K562 (cell line): ENCODE results near the gene TOR3A. TPM values are rescaled to one million over a fixed set of nuclear protein-coding genes. Genes with fewer than 3 reads are reported as not detected.

Source experiments
- ATAC-seq: fragments of 200-7000 bp; cut with Tn5 transposase; 3 replicates; pipeline ENCODE4 v1.9.1; 2020; ENCODE audit warnings: moderate library complexity
- BruUV-seq: library from RNA; stranded (reverse); fragments of 400-500 nt; replicated peaks from 2 replicates; lab custom pipeline; 2021; lab: Mats Ljungman, UMichigan
- CTCF ChIA-PET: fragments of 300-600 bp; formaldehyde crosslinking; extraction: SDS; loops from one replicate; lab custom pipeline; 2021; ENCODE audit warnings: low intra/inter-chr PET ratio; lab: Yijun Ruan, JAX
- POLR2A ChIA-PET: fragments of 300-600, 350-650 bp; sonication (Branson Sonifier 250); formaldehyde crosslinking; extraction: SDS; loops from one replicate; lab custom pipeline; 2021; ENCODE audit warnings: antibody characterized with exemption, inconsistent platforms; lab: Yijun Ruan, JAX
- DNase-seq, 4 experiments: peaks; one replicate each; pipeline versions ENCODE4 v3.0.0 to v3.0.0-alpha.2; 2011 to 2018; ENCODE audit warnings: low spot score in 3 of 4, mixed read lengths in 3 of 4; ENCODE audit errors: extremely low read depth in 1 of 4
- FAIRE-seq: peaks from 2 replicates; lab custom pipeline; 2011; peaks lifted over from hg19 to GRCh38; lab: Jason Lieb, UNC
- H2AFZ ChIP-seq: 2 replicates; pipeline ENCODE4 v1.6.0; 2011; ENCODE audit warnings: low read depth, low read length, control low read depth, inconsistent platforms
- H3K27ac ChIP-seq: fragments of 200-600 bp; 3 replicates; pipeline ENCODE4 v1.8.0; 2011; ENCODE audit warnings: low read depth, mild to moderate bottlenecking, control low read depth, inconsistent platforms, low read length, moderate library complexity, mixed read lengths; ENCODE audit errors: extremely low read depth
- H3K27me3 ChIP-seq, 2 experiments: fragments of 300-600 bp in 1 of 2; 2 replicates in 1 of 2; 3 replicates in 1 of 2; pipeline versions ENCODE4 v1.6.0 to v1.8.0; 2011; ENCODE audit warnings: inconsistent platforms in 2 of 2, low read length in 2 of 2, mild to moderate bottlenecking in 1 of 2, mixed read lengths in 1 of 2, moderate library complexity in 1 of 2; ENCODE audit not compliant: control insufficient read depth in 2 of 2, insufficient read depth in 2 of 2
- H3K36me3 ChIP-seq: fragments of 300-600 bp; 3 replicates; pipeline ENCODE4 v1.8.0; 2011; ENCODE audit warnings: mild to moderate bottlenecking, low read length, inconsistent platforms; ENCODE audit not compliant: control insufficient read depth, insufficient read depth
- H3K4me1 ChIP-seq, 2 experiments: fragments of 200-600 bp in 1 of 2; replicated peaks in 1 of 2; 2 replicates in 1 of 2; 3 replicates in 1 of 2; pipeline versions ENCODE4 v1.5.1 to v1.8.0; 2011; ENCODE audit warnings: inconsistent platforms in 2 of 2, low read length in 2 of 2, mild to moderate bottlenecking in 1 of 2, mixed read lengths in 1 of 2, moderate library complexity in 1 of 2; ENCODE audit not compliant: control insufficient read depth in 2 of 2, insufficient read depth in 2 of 2
- H3K4me2 ChIP-seq: 2 replicates; pipeline ENCODE4 v1.6.1; 2011; ENCODE audit warnings: low read length, control low read depth, inconsistent platforms, mixed read lengths; ENCODE audit not compliant: insufficient read depth
- H3K4me3 ChIP-seq: fragments of 200-600 bp; sonication (generic), shearing (Covaris generic); 2 replicates; pipeline ENCODE4 v1.5.1; 2016; ENCODE audit warnings: control low read depth, inconsistent platforms
- H3K79me2 ChIP-seq: fragments of 200-600 bp; 3 replicates; pipeline ENCODE4 v1.8.0; 2011; ENCODE audit warnings: low read length, inconsistent platforms; ENCODE audit not compliant: control insufficient read depth, insufficient read depth
- H3K9ac ChIP-seq, 2 experiments: 2 replicates each; pipeline versions ENCODE4 v1.6.0 to v1.6.1; 2011; ENCODE audit warnings: low read depth in 2 of 2, low read length in 2 of 2, control low read depth in 1 of 2, inconsistent platforms in 1 of 2, mild to moderate bottlenecking in 1 of 2, mixed read lengths in 1 of 2; ENCODE audit not compliant: insufficient read depth in 1 of 2
- H3K9me1 ChIP-seq: one replicate; pipeline ENCODE4 v1.6.0; 2011; ENCODE audit warnings: inconsistent platforms, mild to moderate bottlenecking, low read length, moderate library complexity; ENCODE audit not compliant: control insufficient read depth, insufficient read depth
- H3K9me3 ChIP-seq: replicated peaks from 2 replicates; pipeline ENCODE4 v1.5.1; 2011; ENCODE audit warnings: low read depth, low read length, inconsistent platforms; ENCODE audit not compliant: control insufficient read depth, insufficient read depth
- H4K20me1 ChIP-seq: replicated peaks from 2 replicates; pipeline ENCODE4 v1.6.1; 2011; ENCODE audit warnings: low read length, inconsistent platforms, mixed read lengths; ENCODE audit not compliant: control insufficient read depth, insufficient read depth
- ARID2 ChIP-seq: fragments of 450-650 bp; IDR thresholded peaks from 2 replicates; pipeline ENCODE4 v1.6.1; 2017; ENCODE audit warnings: antibody characterized with exemption, mild to moderate bottlenecking
- ATF6 ChIP-seq: sonication (generic); formaldehyde crosslinking; IDR thresholded peaks from 2 replicates; pipeline ENCODE4 v1.4.0; 2020; ENCODE audit warnings: mild to moderate bottlenecking, missing genetic modification reagents
- BDP1 ChIP-seq: IDR thresholded peaks from 3 replicates; pipeline ENCODE4 v1.6.1; 2011; ENCODE audit not compliant: insufficient read length, insufficient read depth
- GTF2A2 ChIP-seq: IDR thresholded peaks from 2 replicates; pipeline ENCODE4 v1.6.1; 2016; ENCODE audit warnings: mild to moderate bottlenecking, missing genetic modification characterization, missing compliant biosample characterization
- HOMEZ ChIP-seq: fragments of 250-450 bp; sonication (Bioruptor Pico); IDR thresholded peaks from 2 replicates; pipeline ENCODE4 v1.4.0; 2020; ENCODE audit warnings: mild to moderate bottlenecking, moderate library complexity
- RERE ChIP-seq: sonication (generic); formaldehyde crosslinking; IDR thresholded peaks from 2 replicates; pipeline ENCODE4 v1.8.0; 2023; ENCODE audit warnings: missing genetic modification reagents, mild to moderate bottlenecking, borderline replicate concordance
- SMAD1 ChIP-seq: fragments of 150-350 bp; IDR thresholded peaks from 2 replicates; pipeline ENCODE4 v1.6.1; 2014; ENCODE audit warnings: low read length, low read depth; ENCODE audit not compliant: partially characterized antibody
- TAF9B ChIP-seq: fragments of 450-650 bp; IDR thresholded peaks from 2 replicates; pipeline ENCODE4 v1.6.1; 2018; ENCODE audit warnings: mild to moderate bottlenecking; ENCODE audit not compliant: partially characterized antibody
- TARDBP ChIP-seq: fragments of 450-650 bp; IDR thresholded peaks from 2 replicates; pipeline ENCODE4 v1.6.1; 2016
- ZBTB33 ChIP-seq: sonication (generic); formaldehyde crosslinking; IDR thresholded peaks from 2 replicates; pipeline ENCODE4 v1.8.1; 2023; ENCODE audit warnings: mild to moderate bottlenecking, missing genetic modification reagents
- ZNF77 ChIP-seq: fragments of 250-450 bp; sonication (Bioruptor Pico); IDR thresholded peaks from 2 replicates; pipeline ENCODE4 v1.5.0; 2020
- WGBS: fragments of 100-300 bp; shearing (Covaris generic); methylation state at CpG from one replicate; pipeline ENCODE4 v1.1.6; 2016; ENCODE audit warnings: low coverage, mixed read lengths; ENCODE audit not compliant: insufficient coverage; ENCODE audit errors: missing lambda C conversion rate; 5-methylcytosine and 5-hydroxymethylcytosine counted together
- in situ Hi-C: fragments of 300-500 bp; cut with MboI; formaldehyde crosslinking; loops from 4 replicates; pipeline ENCODE4 v1.15.0; 2018; ENCODE audit warnings: inconsistent platforms, mixed read lengths
- intact Hi-C: fragments of 100-400 bp; cut with micrococcal nuclease; formaldehyde crosslinking; loops from 2 replicates; pipeline ENCODE4 v1.14.2; 2022
- polyA plus RNA-seq, 8 experiments: library from polyadenylated mRNA; depleted of rRNA in 4 of 8; stranded (reverse) in 5 of 8; unstranded in 3 of 8; fragments of >200 nt; fragmentation: Nextera tagmentation in 2 of 8; fragmentation: Illumina TruSeq in 1 of 8; extraction: Ambion mirVana in 2 of 8; extraction: Trizol in 1 of 8; gene quantifications; 2 replicates each; pipeline versions ENCODE4 v1.2.1 to v1.2.3, GENCODE V29; 2011 to 2014; ENCODE audit warnings: inconsistent platforms in 1 of 8, missing spikeins in 1 of 8
- total RNA-seq, 7 experiments: library from RNA; depleted of rRNA in 6 of 7; stranded (reverse); fragments of >200 nt in 6 of 7; fragmentation: Illumina TruSeq in 2 of 7; extraction: Trizol in 2 of 7; gene quantifications; 2 replicates each; pipeline versions ENCODE4 v1.2.1 to v1.2.3, GENCODE V29; 2011 to 2021; ENCODE audit warnings: low replicate concordance in 1 of 7

TOR3A gene
- total and polyA plus RNA-seq, 9 of the 15 experiments (the other 6 are each of a cell fraction or from before 2014, with no cell fraction given) = 7.9 to 94.5 (median 39.7) TPM

GRCh38 chr1:179094818-179095217, 12.9 kb downstream of the TOR3A start:
- peaks cover 79% of the 10 kb centered on the region for H3K36me3 ChIP-seq
- no peak overlapping the region for H2AFZ ChIP-seq
- H3K79me2 ChIP-seq = no peaks in the 10 kb centered on the region
- ChIA-PET CTCF (no interaction called here), POLR2A (interaction anchor here (1.9 kb wide), 1 partner anchor 12 kb away, joined by 6 read pairs; the partner anchor contains the start of gene TOR3A)
- H4K20me1 ChIP-seq = no peaks in the 10 kb centered on the region
- H3K9me1 ChIP-seq = no peaks in the 10 kb centered on the region
- no peak for DNase-seq
- no peaks in the 10 kb centered on the region for H3K9me3 ChIP-seq
- H3K4me2 ChIP-seq = no peak overlapping the region
- H3K4me1 ChIP-seq = 0 out of 5 replicates have a peak, but pooled peaks cover 0 to under 1% of the 10 kb centered on the region in 2 experiments
- WGBS = 92% methylated on average over 5 of the region's 5 CpGs
- H3K4me3 ChIP-seq = no peak overlapping the region
- intact Hi-C loops = no loop called here
- BruUV-seq = no TSS peak
- ATAC-seq = no peak
- FAIRE-seq = no peak
- no peak overlapping the region for H3K27ac ChIP-seq
- TF ChIP-seq TARDBP = no peak
- no peak for TF ChIP-seq ATF6 (CRISPR knock-in tag)
- TF ChIP-seq RERE = no peak
- no peak for TF ChIP-seq HOMEZ (CRISPR knock-in tag)
- no peak for TF ChIP-seq TAF9B
- TF ChIP-seq ZBTB33 (CRISPR knock-in tag) = no peak
- TF ChIP-seq BDP1 = no peak
- no peak for TF ChIP-seq ARID2
- no peak for TF ChIP-seq SMAD1
- no peak for TF ChIP-seq GTF2A2 (tag)
- no peak for TF ChIP-seq ZNF77
- in situ Hi-C loops = no loop called here
- no peaks in the 10 kb centered on the region for H3K27me3 ChIP-seq
- no peak overlapping the region for H3K9ac ChIP-seq
